CD4-positive, alpha-beta T cell treated with Interleukin-1 beta for 1 hour (primary cell): ENCODE results near the gene EXOC3L1.
A peak's percentile ranks its signal among the peaks of the same experiment; 100 is the strongest.

ENCODE experiments used
- DNase-seq, 2 donors: peaks; one replicate each; pipeline ENCODE4 v3.0.0-alpha.2; 2020 to 2022

Gene EXOC3L1

GRCh38 chr16:67163164-67163998 lies 26.6 kb downstream of the EXOC3L1 start:
- peak; percentile 50 to 62 for DNase-seq

- no peak for DNase-seq
Observed at GRCh38 chr16:67162506-67163163, 27.3 kb downstream of the EXOC3L1 start.

- no peak for DNase-seq
Observed at GRCh38 chr16:67161595-67162058, 28.3 kb downstream of the EXOC3L1 start.

GRCh38 chr16:67158637-67159600 lies 31.0 kb downstream of the EXOC3L1 start:
- DNase-seq, result peak; percentile 85 to 88

- DNase-seq, result peak; percentile 24 to 66
Observed at GRCh38 chr16:67157892-67158635, 31.9 kb downstream of the EXOC3L1 start.

GRCh38 chr16:67157106-67157748 lies 32.7 kb downstream of the EXOC3L1 start:
- no peak for DNase-seq

- no peak for DNase-seq
Observed at GRCh38 chr16:67156143-67156844, 33.6 kb downstream of the EXOC3L1 start.

- peak; percentile 79 to 83 for DNase-seq
Observed at GRCh38 chr16:67155295-67156142, 34.4 kb downstream of the EXOC3L1 start.

GRCh38 chr16:67154578-67155294 lies 35.2 kb downstream of the EXOC3L1 start:
- no peak for DNase-seq

GRCh38 chr16:67151431-67152097 lies 38.4 kb downstream of the EXOC3L1 start:
- DNase-seq, result no peak

- DNase-seq, result no peak
Observed at GRCh38 chr16:67150833-67151396, 39.0 kb downstream of the EXOC3L1 start, which contains the start of gene B3GNT9. B3GNT9 (minus strand) TSS chr16:67150998; CDS start chr16:67150485, 513 bp downstream.

- DNase-seq, result peak; percentile 31 to 40
Observed at GRCh38 chr16:67150047-67150832, 39.7 kb downstream of the EXOC3L1 start.

- DNase-seq, result no peak
Observed at GRCh38 chr16:67149276-67150046, 40.5 kb downstream of the EXOC3L1 start.

- DNase-seq, result no peak
Observed at GRCh38 chr16:67148656-67149275, 41.2 kb downstream of the EXOC3L1 start.

GRCh38 chr16:67148221-67148620 lies 41.7 kb downstream of the EXOC3L1 start:
- DNase-seq, result no peak
